ENCODE results near the gene KIAA0232.

KIAA0232 gene, protein sequence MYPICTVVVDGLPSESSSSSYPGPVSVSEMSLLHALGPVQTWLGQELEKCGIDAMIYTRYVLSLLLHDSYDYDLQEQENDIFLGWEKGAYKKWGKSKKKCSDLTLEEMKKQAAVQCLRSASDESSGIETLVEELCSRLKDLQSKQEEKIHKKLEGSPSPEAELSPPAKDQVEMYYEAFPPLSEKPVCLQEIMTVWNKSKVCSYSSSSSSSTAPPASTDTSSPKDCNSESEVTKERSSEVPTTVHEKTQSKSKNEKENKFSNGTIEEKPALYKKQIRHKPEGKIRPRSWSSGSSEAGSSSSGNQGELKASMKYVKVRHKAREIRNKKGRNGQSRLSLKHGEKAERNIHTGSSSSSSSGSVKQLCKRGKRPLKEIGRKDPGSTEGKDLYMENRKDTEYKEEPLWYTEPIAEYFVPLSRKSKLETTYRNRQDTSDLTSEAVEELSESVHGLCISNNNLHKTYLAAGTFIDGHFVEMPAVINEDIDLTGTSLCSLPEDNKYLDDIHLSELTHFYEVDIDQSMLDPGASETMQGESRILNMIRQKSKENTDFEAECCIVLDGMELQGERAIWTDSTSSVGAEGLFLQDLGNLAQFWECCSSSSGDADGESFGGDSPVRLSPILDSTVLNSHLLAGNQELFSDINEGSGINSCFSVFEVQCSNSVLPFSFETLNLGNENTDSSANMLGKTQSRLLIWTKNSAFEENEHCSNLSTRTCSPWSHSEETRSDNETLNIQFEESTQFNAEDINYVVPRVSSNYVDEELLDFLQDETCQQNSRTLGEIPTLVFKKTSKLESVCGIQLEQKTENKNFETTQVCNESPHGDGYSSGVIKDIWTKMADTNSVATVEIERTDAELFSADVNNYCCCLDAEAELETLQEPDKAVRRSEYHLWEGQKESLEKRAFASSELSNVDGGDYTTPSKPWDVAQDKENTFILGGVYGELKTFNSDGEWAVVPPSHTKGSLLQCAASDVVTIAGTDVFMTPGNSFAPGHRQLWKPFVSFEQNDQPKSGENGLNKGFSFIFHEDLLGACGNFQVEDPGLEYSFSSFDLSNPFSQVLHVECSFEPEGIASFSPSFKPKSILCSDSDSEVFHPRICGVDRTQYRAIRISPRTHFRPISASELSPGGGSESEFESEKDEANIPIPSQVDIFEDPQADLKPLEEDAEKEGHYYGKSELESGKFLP (N-terminal part only)

DNA sequence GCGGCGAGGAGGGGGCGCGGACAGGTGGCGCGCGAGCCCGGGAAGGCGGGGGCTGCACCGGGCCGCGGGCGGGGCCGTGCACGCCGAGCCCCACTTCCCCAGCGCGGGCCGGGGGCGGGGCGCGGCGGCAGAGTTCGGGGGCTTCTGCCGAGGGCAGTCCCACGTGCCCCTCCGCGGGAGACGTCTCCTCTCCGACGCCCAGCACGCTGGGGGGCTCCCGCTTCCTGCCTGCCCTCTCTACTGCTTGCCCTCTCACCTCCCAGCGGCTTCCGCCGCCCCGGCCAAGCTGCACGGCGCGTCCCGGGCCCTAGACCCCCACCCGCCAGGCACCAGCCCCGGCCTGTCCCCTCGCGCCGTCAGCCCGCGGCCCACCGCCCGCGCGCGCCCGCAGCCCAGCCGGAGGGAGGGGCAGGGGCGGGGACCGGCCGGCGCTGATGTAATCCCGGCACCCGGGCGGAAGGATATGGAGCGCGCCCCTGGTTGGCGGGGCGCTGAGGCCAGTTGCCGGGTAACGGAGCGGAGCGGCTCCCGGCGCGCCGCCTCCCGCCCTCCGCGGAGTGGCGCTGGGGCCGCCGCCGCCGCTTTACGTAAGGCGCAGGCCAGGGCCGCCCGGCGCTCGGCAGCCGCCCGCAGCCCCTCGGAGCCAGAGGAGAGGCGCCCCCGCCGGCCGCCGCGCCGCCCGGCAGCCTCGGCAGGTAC is at the start of gene KIAA0232:
KIAA0232 (plus strand) TSS at position 581 of the 699 bp plus-strand sequence. CDS start 41,727 bp downstream, outside the sequence.
- peak; percentile 34 for DNase-seq

DNA sequence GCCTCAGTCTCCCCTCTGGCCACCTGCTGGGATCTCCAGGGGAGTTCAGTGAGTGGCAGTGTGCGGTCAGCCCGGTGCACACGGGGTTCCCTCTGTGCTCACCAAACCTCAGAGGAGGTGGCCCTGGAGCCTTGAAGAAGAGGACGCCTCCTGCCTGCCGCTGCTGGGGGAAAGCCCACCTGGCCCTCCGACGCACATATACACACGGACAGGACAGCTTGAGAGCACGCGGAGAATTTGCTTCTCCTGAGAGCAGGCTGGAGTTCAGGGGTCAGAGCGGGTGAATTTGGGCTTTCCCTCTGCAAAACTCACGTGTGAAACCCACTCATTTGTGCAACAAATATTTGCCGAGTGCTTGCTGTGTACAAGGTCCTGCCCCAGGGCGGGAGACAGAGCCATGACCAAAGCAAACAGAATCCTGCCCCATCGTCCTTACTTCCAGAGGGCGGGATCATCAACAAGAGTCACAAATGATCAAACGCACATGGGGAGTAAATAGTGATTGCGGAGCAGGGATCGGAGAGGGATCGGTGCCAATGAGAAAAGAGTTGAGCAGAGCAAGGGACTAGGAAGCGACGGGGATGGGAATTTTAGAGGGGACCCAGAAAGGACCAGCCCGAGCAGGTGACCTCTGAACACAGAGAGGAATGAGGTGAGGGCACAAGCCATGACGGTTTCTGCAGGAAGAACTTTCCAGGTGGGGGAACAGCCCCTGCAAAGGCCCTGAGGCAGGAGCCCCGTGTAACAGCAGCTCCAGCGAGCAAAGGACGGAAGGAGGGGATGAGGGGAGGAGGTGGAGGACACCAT is 49.0 kb upstream of the KIAA0232 start:
- DNase-seq = no peak

DNA sequence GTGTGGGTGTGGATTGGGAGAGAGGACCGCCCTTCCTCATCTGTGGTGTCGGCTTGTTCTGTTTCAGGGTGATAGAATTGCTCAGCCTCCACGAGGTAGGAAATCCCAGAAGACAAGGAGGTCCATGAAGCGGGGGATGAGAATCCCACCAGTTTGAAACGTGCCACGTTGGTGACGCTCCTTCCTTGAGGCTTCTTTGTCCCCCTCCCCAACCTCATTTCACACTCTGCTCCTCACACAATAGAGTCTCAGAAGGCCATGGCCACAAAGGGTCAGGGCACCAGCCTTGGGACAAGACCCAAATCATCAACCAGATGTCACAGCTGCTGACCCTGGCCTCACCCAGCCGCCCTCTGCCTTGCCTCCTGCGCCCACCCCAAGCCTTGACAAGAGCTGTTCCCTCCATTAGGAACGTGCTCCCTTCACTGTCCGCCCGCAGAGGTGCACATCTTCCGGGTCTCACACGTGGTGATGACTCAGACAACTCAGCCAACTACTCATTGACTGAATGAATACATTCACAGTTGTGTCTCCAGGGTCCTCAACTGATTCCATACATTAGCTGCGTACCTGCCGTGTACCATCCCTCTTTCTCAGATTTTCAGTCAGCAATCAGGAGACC is 48.3 kb upstream of the KIAA0232 start:
- no peak for DNase-seq

DNA sequence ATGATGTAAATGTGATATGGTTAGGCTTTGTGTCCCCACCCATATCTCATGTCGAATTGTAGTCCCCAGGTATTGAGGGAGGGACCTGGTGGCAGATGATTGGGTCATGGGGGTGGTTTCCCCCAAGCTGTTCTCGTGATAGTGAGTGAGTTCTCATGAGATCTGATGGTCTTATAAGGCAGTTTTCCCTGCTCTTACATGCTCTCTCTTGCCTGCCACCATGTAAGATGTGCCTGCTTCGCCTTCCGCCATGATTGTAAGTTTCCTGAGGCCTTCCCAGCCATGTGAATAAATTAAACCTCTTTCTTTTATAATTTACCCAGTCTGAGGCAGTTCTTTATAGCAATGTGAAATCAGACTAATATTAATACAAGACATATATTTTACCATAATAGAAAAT is 42.6 kb upstream of the KIAA0232 start:
- DNase-seq = no peak

DNA sequence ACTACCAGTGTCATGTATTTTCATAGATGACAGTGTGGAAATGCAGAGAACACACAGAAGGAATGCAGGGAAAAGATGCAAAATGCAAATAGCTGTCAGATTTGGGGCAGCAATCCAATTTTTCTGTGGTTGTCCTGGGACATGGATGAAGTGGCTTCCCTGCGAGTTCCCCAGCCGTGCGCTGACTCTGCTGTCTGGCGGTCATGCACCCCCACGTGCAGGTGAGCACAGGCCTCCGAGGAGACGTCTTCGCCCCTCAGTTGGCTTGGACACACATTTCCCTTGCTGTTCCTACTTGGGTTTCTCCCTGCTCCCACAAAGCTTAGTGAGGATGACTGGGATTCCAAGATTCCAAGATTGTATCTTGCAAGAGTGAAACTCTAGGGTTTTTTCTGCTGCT is 42.2 kb upstream of the KIAA0232 start:
- DNase-seq = no peak

DNA sequence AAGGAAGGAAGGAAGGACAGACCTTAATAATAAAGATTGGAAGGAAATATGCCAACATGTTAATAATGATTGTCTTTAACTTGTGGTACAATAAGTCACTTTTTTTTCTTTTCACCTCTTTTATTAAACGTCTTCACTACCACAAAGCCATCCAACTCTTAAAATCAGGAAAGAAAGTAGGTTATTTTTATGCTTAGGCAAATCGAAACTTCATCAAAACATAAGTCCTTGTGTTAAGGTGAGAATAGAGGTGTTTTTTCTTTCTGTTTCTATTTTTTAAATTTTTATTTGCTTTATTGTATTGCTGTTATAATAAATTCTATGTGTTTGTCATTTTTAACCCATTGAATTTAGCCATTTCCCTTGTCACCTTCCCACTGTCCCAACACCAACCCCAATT is 40.0 kb upstream of the KIAA0232 start:
- no peak for DNase-seq

DNA sequence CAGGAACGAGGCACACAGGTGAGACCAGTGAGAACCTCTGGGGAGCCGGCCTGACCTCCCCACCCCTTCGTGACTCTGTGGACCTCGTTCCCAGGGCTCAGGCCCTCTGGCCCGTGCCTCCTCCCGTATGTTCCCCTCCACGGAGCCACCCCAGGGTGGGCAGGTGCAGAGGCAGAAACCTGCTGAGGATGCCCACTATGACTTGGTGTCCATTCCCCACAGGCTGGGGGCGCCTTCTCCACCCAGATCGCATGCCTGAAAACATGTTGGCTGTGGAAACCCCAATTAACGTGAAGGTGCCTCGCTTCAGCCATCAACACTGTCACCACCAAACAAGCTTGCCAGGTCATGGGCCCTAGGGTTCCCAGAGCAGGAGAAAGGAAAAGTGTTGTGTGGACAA is 39.5 kb upstream of the KIAA0232 start:
- DNase-seq = no peak

DNA sequence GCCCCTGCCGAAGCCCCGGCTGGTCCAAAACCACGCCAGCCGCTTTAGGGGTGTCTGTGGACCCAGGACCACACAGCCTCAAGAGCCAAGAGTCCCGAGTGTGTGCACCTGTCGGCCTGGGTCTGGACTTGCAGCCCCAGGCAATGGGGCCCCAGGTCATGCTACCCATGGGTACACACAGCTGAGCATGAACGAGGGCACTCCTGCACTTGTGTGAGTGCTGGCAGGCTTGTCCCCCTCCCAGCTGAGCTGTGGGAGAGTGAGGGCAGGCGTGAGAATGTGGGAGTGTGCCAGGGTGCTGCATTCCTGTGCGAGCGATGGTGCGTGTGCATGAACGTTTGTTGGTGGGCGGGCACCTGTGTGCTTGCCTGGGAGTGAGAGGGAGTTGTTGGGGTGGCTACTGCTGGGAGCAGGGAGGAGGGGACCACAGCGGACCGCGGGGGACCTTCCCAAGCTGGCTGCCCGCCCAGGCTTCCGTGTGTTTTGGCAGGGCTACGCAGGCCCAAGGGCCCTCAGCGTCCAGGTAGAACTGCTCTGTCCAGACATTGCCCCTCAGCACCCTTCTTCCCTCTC is 35.7 kb upstream of the KIAA0232 start:
- peak; percentile 70 for DNase-seq

DNA sequence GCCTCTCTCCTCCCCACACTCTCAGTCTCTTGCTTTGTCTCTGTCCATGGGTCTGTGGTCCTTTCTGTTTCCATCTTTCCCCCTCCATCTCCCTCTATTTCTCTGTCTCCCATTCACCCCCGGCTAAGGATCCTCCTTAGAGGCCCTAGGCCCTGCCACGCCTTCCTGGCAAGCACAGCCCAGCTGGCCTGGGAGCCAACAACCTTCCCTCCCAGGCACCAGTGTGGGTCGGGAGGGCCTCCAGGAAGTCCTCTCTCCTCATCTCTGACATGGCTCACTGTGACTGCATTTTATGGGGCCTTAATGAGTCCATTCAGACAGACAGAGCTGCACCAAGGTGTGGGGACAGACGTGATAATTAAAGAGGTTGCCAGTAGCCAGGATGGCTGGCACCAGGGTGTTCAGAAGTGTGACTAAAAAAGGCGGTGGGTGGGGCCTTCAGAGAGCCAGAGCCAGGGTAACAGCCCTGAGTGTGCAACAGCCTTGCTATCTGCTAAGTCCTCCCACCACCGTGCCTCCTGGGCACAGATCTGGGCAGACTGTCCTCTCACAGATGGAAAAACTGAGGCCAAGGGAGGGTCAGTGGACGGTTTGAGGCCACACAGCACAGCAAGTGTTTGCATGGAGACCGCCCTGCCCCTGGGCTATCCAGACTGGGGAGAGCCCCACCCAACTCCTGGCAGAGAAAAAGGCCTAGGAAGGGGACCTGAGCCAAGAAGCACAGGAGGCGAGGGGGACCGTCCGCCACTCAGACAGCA is 35.1 kb upstream of the KIAA0232 start:
- DNase-seq = peak; percentile 51

DNA sequence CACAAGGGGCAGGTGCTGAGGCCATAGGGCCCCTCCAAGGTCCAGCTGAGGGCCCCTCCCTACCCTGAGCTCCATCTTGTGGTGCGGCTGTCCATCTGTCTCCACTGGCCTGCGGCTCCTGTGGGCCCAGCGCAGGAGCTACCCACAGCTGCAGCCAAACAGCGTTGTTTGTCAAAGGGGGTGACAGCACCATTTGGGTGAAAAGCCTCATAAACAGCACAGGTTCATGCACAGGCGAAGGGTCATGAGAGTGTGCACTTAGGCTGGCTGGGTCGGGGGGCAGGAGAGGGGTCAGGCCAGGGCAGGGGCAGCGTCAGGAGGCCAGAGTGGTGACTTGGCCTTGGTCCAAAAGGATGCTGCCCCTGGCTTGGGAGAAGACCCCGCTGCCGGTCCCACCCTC is 34.2 kb upstream of the KIAA0232 start:
- DNase-seq = no peak

DNA sequence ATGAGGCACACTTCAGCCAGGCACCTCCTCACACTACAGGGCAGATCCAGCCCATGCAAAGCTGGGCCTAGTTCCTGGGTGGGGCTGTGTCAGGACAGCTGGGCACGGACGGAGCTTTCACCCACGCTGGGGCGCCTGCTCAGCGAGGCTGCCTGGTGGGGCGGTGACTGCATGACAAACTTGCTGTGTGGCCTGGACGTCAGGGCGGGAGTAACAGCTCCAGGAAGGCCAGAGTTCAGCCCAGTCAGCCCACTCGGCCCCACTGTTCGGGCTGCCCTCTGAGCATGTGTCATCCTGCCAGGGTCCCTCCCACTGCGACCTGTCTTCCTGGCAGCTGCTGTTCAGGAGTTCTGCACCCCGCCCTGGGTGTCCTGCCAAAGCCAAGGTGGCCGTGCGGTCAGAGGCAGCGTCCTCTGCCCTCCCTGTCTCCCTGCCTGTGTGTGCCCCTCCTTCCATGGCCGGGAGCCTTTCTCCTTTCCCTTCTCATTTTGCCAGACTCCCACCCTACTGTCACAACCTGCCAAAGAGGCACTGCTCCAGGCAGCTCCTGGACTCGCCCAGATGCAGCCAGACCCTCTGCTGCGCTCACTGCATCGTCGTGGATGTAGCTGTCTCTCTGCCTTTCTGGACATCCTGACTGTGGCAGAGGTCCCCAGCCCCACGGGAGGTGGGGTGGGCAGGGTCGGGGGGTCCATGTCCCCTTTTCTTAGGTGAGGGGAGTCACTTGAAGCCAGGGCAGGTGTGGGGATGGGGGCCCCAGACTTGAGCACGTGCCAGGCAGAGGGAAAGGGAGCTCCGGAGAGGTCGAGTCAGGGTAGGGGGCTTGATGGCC is 33.0 kb upstream of the KIAA0232 start:
- DNase-seq = no peak

DNA sequence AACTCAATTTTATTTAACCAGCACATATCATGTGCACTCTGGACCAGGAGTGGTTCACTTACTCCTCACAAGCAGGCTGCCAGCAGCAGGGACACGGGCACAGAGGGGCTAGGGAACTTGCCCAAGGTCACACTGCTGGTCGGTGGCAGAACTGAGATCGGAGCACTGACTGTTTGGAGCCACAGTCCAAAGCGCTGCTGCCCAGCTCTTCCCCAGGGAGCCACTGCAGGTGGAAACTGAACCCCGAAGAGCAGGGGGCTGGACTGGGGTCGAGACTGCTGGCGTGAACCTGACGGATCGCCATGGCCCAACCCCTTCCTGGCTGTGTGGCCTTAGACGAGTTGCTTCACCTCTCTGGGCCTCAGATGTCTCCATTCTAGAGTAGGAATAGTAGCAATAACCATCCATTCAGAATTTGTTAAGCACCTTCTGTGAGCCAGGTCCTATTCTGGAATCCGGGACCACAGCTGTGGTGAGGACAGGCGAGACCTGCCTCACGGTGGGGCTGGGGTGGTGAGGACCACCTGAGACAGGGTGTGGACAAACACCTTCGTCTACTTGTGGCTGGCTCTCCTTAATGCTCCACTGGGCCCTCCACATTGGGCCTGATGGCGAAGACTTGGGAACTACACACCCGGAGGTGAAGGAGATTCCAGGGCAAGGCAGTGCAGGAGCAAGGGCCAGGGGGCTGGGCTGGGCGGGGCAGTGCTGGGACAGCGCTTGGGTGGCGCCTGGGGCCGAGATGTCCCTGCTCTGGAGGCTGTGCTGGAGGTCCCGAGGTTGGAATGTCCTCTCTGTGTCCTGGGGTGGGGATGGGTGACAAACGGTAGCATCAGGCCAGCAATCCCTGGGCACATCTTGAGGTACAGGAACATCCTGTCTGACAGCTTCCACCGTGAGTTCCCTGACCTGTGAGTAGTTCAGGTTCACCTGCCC is 32.0 kb upstream of the KIAA0232 start:
- DNase-seq = no peak

DNA sequence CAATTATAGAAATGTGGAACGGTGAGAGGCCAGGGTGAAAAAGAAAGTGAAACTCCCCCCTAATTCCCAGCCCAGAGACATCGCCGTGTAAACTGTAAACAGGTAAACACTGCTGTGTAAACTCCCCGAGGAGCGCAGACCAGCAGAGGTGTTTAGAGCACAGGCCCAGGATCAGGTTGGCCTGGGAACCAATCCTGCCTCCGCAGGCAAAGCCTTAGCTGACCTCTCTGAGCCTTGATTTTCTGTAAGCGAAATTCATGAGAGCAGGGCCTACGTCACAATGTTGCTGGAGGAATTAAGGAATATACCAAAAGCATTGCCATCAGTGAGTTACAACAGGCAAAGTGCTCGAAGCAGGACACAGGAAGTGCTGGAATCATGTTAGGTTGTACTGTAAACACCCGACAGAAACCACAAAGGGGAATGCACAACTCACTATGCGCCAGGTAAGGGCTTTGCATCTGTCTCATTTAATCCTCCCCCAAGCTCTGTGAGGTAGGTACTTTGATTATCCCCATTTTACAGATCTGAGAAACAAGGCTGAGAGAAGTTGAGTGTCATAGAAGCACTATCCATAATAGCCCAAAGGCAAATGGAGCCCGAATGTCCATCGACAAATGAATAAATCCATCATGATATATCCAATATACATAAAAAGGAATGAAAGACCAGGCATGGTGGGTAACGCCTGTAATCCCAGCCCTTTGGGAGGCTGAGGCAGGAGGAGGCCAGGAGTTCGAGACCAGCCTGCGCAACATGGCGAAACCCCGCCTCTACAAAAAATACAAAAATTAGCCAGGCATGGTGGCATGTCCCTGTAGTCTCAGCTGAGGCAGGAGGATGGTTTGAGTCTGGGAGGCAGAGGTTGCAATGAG is 30.7 kb upstream of the KIAA0232 start:
- no peak for DNase-seq

DNA sequence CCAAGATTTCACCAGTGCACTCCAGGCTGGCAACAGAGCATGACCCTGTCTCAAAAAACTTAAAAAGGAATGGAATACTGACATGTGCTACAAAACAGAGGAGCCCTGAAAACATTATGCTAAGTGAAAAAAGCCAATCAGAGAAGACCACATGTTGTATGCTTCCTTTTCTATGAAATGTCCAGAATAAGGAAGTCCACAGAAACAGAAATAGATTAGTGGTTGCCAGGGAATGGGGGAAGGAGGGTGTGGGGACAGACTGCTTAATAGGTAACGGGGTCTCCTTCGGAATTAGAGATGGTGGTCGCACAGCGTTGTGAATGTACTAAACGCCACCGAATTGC is 30.1 kb upstream of the KIAA0232 start:
- DNase-seq = no peak

DNA sequence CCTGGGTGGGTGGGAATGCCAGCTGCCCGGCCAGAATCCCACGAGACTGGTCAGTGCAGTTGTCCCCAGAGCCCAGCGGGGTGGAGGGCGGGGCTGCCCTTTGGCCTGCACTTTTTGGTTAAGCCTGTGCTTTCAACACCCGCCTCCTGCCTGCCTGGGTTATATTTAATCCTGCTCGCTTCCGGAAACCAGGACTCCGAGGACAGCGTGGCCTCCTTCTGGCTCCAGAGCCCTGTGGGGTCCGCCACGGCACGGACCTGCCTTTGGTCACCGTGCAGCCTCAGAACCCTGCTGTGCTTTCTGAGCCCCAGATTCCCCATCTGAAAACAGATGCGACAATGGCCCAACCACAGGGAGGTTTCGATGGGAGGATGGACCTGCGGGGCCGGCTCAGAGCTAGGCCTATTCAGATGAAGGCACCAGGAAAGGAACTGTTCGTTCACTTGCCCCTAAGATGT is 29.4 kb upstream of the KIAA0232 start:
- DNase-seq = no peak

DNA sequence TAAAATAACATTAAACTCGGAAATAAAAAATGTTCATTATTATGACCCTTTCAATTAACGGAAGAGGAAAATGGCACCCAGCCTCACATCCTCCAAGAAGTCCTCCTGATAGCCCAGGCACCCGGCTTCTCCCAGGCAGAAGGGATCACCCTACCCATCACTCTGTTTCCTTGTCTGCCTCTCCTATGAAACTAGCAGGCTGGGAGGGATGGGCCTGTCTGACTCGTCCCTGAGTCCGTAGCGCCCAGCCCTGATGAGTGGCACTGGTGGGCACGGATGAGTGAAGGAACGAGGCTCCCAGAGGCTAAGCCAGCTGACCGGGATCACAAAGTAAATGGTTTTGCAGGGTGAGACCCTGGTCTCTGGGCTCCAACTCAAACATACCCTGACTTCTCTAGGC is 28.6 kb upstream of the KIAA0232 start:
- DNase-seq = no peak

DNA sequence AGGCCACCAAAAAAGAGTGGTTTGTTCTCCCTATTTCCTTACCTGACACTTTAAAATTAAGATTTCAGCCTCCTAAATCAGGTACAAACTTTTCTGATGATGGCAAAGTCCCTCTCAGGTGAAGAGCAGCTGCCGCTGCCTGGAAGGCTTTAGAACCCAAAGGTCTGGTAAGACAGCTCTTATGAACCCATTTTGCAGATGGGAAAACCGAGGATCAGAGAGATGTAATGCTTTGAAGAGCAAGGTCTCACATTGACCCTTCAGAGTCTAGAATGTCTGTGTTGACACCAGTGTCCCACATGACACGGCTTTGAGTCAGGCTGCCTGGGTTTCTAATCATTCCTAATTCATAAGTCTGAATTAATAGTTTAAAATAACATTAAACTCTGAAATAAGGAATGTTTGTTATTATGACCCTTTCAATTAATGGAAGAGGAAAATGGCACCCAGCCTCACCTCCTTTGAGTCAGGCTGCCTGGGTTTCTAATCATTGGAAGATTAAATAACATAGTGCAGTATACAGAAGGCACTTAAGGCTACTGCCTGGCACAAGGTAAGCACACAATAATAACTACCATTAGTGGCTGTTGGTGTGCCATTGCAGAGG is 27.9 kb upstream of the KIAA0232 start:
- no peak for DNase-seq
